H9 (cell line): ENCODE results near the gene COMMD1. TPM values are rescaled to one million over a fixed set of nuclear protein-coding genes. Genes with fewer than 3 reads are reported as not detected.

Experiments used
- DNase-seq: peaks from one replicate; pipeline ENCODE4 v3.0.0-alpha.2; 2017
- H2AFZ ChIP-seq: one replicate; pipeline ENCODE4 v1.6.1; 2013; ENCODE audit warnings: mild to moderate bottlenecking, low read length, control low read depth, moderate library complexity
- H2AK5ac ChIP-seq: 2 replicates; pipeline ENCODE4 v1.6.1; 2013; ENCODE audit warnings: low read length, control low read depth, mixed read lengths; ENCODE audit not compliant: insufficient read length
- H2BK120ac ChIP-seq: one replicate; pipeline ENCODE4 v1.6.1; 2013; ENCODE audit warnings: low read depth, mild to moderate bottlenecking, low read length, control low read depth, inconsistent platforms; ENCODE audit not compliant: poor library complexity, severe bottlenecking
- H2BK12ac ChIP-seq: 2 replicates; pipeline ENCODE4 v1.6.1; 2013; ENCODE audit warnings: low read length, control low read depth, mixed read lengths, low read depth; ENCODE audit not compliant: insufficient read length
- H2BK15ac ChIP-seq: 2 replicates; pipeline ENCODE4 v1.6.1; 2013; ENCODE audit warnings: low read depth, low read length, control low read depth
- H2BK20ac ChIP-seq: one replicate; pipeline ENCODE4 v1.6.1; 2013; ENCODE audit warnings: low read depth, mild to moderate bottlenecking, low read length, control low read depth, inconsistent platforms; ENCODE audit not compliant: poor library complexity, severe bottlenecking
- H2BK5ac ChIP-seq: 2 replicates; pipeline ENCODE4 v1.6.1; 2013; ENCODE audit warnings: low read length, control low read depth, mixed read lengths; ENCODE audit not compliant: insufficient read length
- H3K14ac ChIP-seq: 2 replicates; pipeline ENCODE4 v1.6.1; 2013; ENCODE audit warnings: low read length, control low read depth; ENCODE audit not compliant: insufficient read depth
- H3K18ac ChIP-seq: 2 replicates; pipeline ENCODE4 v1.6.1; 2013; ENCODE audit warnings: low read depth, mild to moderate bottlenecking, mixed read lengths, low read length, control low read depth; ENCODE audit not compliant: insufficient read length
- H3K23ac ChIP-seq: 2 replicates; pipeline ENCODE4 v1.6.1; 2013; ENCODE audit warnings: low read length, control low read depth, mixed read lengths, low read depth; ENCODE audit not compliant: insufficient read length
- H3K23me2 ChIP-seq: 2 replicates; pipeline ENCODE4 v1.6.1; 2013; ENCODE audit warnings: low read depth, mild to moderate bottlenecking, mixed read lengths, low read length, control low read depth; ENCODE audit not compliant: insufficient read length, poor library complexity, severe bottlenecking
- H3K27ac ChIP-seq: 2 replicates; pipeline ENCODE4 v1.5.1; 2013; ENCODE audit warnings: low read length, control low read depth, mixed read lengths, low read depth; ENCODE audit not compliant: insufficient read length
- H3K27me3 ChIP-seq: 2 replicates; pipeline ENCODE4 v1.6.1; 2013; ENCODE audit warnings: low read length, control low read depth, inconsistent platforms; ENCODE audit not compliant: insufficient read depth
- H3K4ac ChIP-seq: 2 replicates; pipeline ENCODE4 v1.6.1; 2013; ENCODE audit warnings: low read depth, mild to moderate bottlenecking, control low read depth, inconsistent platforms, low read length, moderate library complexity
- H3K4me1 ChIP-seq: 2 replicates; pipeline ENCODE4 v1.6.1; 2013; ENCODE audit warnings: low read length, control low read depth, inconsistent platforms; ENCODE audit not compliant: insufficient read depth
- H3K4me2 ChIP-seq: 2 replicates; pipeline ENCODE4 v1.6.1; 2013; ENCODE audit warnings: low read length, control low read depth, mixed read lengths; ENCODE audit not compliant: insufficient read length, insufficient read depth
- H3K56ac ChIP-seq: 2 replicates; pipeline ENCODE4 v1.6.1; 2013; ENCODE audit warnings: low read depth, mild to moderate bottlenecking, mixed read lengths, low read length, control low read depth; ENCODE audit not compliant: insufficient read length
- H3K79me1 ChIP-seq: 2 replicates; pipeline ENCODE4 v1.6.1; 2013; ENCODE audit warnings: low read depth, mild to moderate bottlenecking, moderate library complexity, low read length, control low read depth, inconsistent platforms; ENCODE audit not compliant: insufficient read depth, poor library complexity, severe bottlenecking
- H3K79me2 ChIP-seq: 2 replicates; pipeline ENCODE4 v1.6.1; 2013; ENCODE audit warnings: low read length, control low read depth, inconsistent platforms; ENCODE audit not compliant: insufficient read depth
- H3K9ac ChIP-seq: 2 replicates; pipeline ENCODE4 v1.6.1; 2013; ENCODE audit warnings: low read length, control low read depth, mixed read lengths; ENCODE audit not compliant: insufficient read length; ENCODE audit errors: extremely low read depth
- H3K9me3 ChIP-seq: one replicate; pipeline ENCODE4 v1.6.1; 2013; ENCODE audit warnings: low read depth, low read length, inconsistent platforms; ENCODE audit not compliant: control insufficient read depth
- H3T11ph ChIP-seq: one replicate; pipeline ENCODE4 v1.6.1; 2013; ENCODE audit warnings: mild to moderate bottlenecking, low read length, control low read depth, inconsistent platforms
- H4K20me1 ChIP-seq: one replicate; pipeline ENCODE4 v1.6.1; 2013; ENCODE audit not compliant: control insufficient read depth, insufficient read length, insufficient read depth
- H4K5ac ChIP-seq: 2 replicates; pipeline ENCODE4 v1.6.1; 2013; ENCODE audit warnings: low read depth, mild to moderate bottlenecking, mixed read lengths, low read length, control low read depth; ENCODE audit not compliant: insufficient read length
- H4K8ac ChIP-seq: replicated peaks from 2 replicates; pipeline ENCODE4 v1.6.1; 2013; ENCODE audit warnings: low read length, control low read depth, mixed read lengths, low read depth; ENCODE audit not compliant: insufficient read length
- H4K91ac ChIP-seq: 2 replicates; pipeline ENCODE4 v1.6.1; 2013; ENCODE audit warnings: low read depth, mild to moderate bottlenecking, moderate library complexity, mixed read lengths, low read length, control low read depth; ENCODE audit not compliant: insufficient read length
- H3K27ac Mint-ChIP-seq, 3 experiments: 2 replicates in 2 of 3; 3 replicates in 1 of 3; pipeline ENCODE4 v1.8.0; 2020 to 2021; ENCODE audit warnings: mixed read lengths in 3 of 3, mild to moderate bottlenecking in 1 of 3, moderate library complexity in 1 of 3
- H3K27me3 Mint-ChIP-seq: 2 replicates; pipeline ENCODE4 v1.8.0; 2021; ENCODE audit warnings: low read depth, mild to moderate bottlenecking, moderate library complexity, mixed read lengths
- H3K36me3 Mint-ChIP-seq, 3 experiments: 2 replicates in 2 of 3; 3 replicates in 1 of 3; pipeline ENCODE4 v1.8.0; 2020 to 2021; ENCODE audit warnings: low read depth in 3 of 3, mixed read lengths in 3 of 3; ENCODE audit not compliant: insufficient read depth in 1 of 3
- H3K4me1 Mint-ChIP-seq, 2 experiments: 2 replicates each; pipeline ENCODE4 v1.8.0; 2020; ENCODE audit warnings: mixed read lengths in 2 of 2
- H3K4me3 Mint-ChIP-seq, 2 experiments: 2 replicates in 1 of 2; 3 replicates in 1 of 2; pipeline ENCODE4 v1.8.0; 2020 to 2021; ENCODE audit warnings: mild to moderate bottlenecking in 2 of 2, mixed read lengths in 2 of 2, moderate library complexity in 1 of 2
- H3K9me3 Mint-ChIP-seq, 2 experiments: 2 replicates in 1 of 2; 3 replicates in 1 of 2; pipeline ENCODE4 v1.8.0; 2020; ENCODE audit warnings: mild to moderate bottlenecking in 2 of 2, mixed read lengths in 2 of 2, moderate library complexity in 1 of 2
- WGBS: extraction: QIAGEN DNeasy Blood & Tissue Kit; methylation state at CpG from one replicate; pipeline ENCODE4 v1.1.7; 2013; ENCODE audit warnings: missing lambda C conversion rate, low lambda C conversion rate, mixed read lengths; ENCODE audit not compliant: insufficient read length; ENCODE audit errors: extremely low coverage; 5-methylcytosine and 5-hydroxymethylcytosine counted together
- total RNA-seq: library from RNA; stranded (reverse); gene quantifications from 2 replicates; pipeline ENCODE4 v1.2.1, GENCODE V29; 2021
- TF ChIP-seq, protein P1 (sequence below): fragments of 200-600 bp; sonication (generic); conservative IDR thresholded peaks from 3 replicates; pipeline ENCODE4 v1.8.0; 2021; ENCODE audit warnings: antibody characterized with exemption, mild to moderate bottlenecking

The COMMD1 gene
- total RNA-seq, 1 experiment from 2014 or later = 31.5 TPM

GRCh38 chr2:61949714-61950560 is 44.5 kb downstream of the COMMD1 start:
- Histone ChIP-seq H3K18ac (no peak overlapping the region), H4K91ac (no peak overlapping the region), H3K56ac (no peak overlapping the region), H3T11ph (no peak overlapping the region), H3K27ac (no peak overlapping the region), H3K27me3 (no peaks in the 10 kb centered on the region), H3K79me2 (no peaks in the 10 kb centered on the region), H4K20me1 (no peaks in the 10 kb centered on the region), H3K79me1 (no peaks in the 10 kb centered on the region), H3K23ac (no peak overlapping the region), H3K9me3 (no peaks in the 10 kb centered on the region), H2BK5ac (no peak overlapping the region), H4K5ac (no peak overlapping the region), H2BK20ac (no peak overlapping the region), H2BK120ac (no peak overlapping the region), H2BK15ac (no peak overlapping the region), H2AFZ (no peak overlapping the region), H3K14ac (no peak overlapping the region), H3K4me2 (no peak overlapping the region), H3K9ac (no peak overlapping the region), H2BK12ac (no peak overlapping the region), H3K4ac (no peak overlapping the region), H3K23me2 (no peaks in the 10 kb centered on the region), H2AK5ac (no peak overlapping the region), H4K8ac (no peak overlapping the region), H3K4me1 (no peaks in the 10 kb centered on the region; the same call in 1 of the 2 replicates)
- Mint-ChIP-seq H3K4me1 (peaks cover 19 to 31% of the 10 kb centered on the region in 2 experiments), H3K36me3 (peaks cover 8 to 20% (median 19%) of the 10 kb centered on the region in 3 experiments), H3K9me3 (peaks cover 11 to 16% of the 10 kb centered on the region in 2 experiments), H3K27me3 (no peaks in the 10 kb centered on the region), H3K4me3 (no peak overlapping the region), H3K27ac (0 out of 7 replicates have a peak overlapping the region, but pooled peaks of 1 of the 3 experiments have one; percentile 6)
- TF ChIP-seq, protein P1, sequence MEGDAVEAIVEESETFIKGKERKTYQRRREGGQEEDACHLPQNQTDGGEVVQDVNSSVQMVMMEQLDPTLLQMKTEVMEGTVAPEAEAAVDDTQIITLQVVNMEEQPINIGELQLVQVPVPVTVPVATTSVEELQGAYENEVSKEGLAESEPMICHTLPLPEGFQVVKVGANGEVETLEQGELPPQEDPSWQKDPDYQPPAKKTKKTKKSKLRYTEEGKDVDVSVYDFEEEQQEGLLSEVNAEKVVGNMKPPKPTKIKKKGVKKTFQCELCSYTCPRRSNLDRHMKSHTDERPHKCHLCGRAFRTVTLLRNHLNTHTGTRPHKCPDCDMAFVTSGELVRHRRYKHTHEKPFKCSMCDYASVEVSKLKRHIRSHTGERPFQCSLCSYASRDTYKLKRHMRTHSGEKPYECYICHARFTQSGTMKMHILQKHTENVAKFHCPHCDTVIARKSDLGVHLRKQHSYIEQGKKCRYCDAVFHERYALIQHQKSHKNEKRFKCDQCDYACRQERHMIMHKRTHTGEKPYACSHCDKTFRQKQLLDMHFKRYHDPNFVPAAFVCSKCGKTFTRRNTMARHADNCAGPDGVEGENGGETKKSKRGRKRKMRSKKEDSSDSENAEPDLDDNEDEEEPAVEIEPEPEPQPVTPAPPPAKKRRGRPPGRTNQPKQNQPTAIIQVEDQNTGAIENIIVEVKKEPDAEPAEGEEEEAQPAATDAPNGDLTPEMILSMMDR = no peak
- no CpG with 5 or more reads among the region's 6 CpGs for WGBS
- no peak for DNase-seq
